H1 (cell line): ENCODE results near the gene TMEM161A. TPM values are rescaled to one million over a fixed set of nuclear protein-coding genes. Genes with fewer than 3 reads are reported as not detected.

Experiments used
- CTCF ChIA-PET: fragments of 300-600 bp; sonication (Branson Sonifier 250); formaldehyde crosslinking; loops from one replicate; lab custom pipeline; 2021; ENCODE audit not compliant: partially characterized antibody; lab: Charles Lee
- POLR2A ChIA-PET: fragments of 300-600 bp; sonication (Branson Sonifier 250); formaldehyde crosslinking; loops from one replicate; lab custom pipeline; 2021; ENCODE audit warnings: inconsistent platforms; ENCODE audit not compliant: partially characterized antibody; lab: Charles Lee
- DNase-seq, 2 experiments: peaks; one replicate each; pipeline versions ENCODE4 v3.0.0 to v3.0.0-alpha.2; 2010 to 2022; ENCODE audit warnings: low spot score in 2 of 2, low read depth in 1 of 2, mixed read lengths in 1 of 2
- FAIRE-seq: peaks from 2 replicates; lab custom pipeline; 2011; peaks lifted over from hg19 to GRCh38; lab: Jason Lieb, UNC
- H2AFZ ChIP-seq: 2 replicates; pipeline ENCODE4 v1.8.1; 2012; ENCODE audit warnings: low read length, inconsistent platforms
- H2AK5ac ChIP-seq: 2 replicates; pipeline ENCODE4 v1.6.1; 2013; ENCODE audit warnings: low read depth, low read length
- H2BK120ac ChIP-seq: replicated peaks from 2 replicates; pipeline ENCODE3; 2013; ENCODE audit warnings: low read depth, low read length, inconsistent platforms
- H2BK12ac ChIP-seq: 2 replicates; pipeline ENCODE4 v1.6.1; 2013; ENCODE audit warnings: low read depth, low read length
- H2BK15ac ChIP-seq: 2 replicates; pipeline ENCODE4 v1.6.1; 2013; ENCODE audit warnings: low read length
- H2BK20ac ChIP-seq: 2 replicates; pipeline ENCODE4 v1.6.1; 2013; ENCODE audit warnings: low read length
- H2BK5ac ChIP-seq: 2 replicates; pipeline ENCODE4 v1.6.1; 2013; ENCODE audit warnings: low read depth, low read length
- H3K14ac ChIP-seq: 2 replicates; pipeline ENCODE4 v1.6.1; 2013; ENCODE audit warnings: inconsistent platforms; ENCODE audit not compliant: insufficient read length
- H3K18ac ChIP-seq: 2 replicates; pipeline ENCODE4 v1.6.1; 2013; ENCODE audit warnings: low read length; ENCODE audit errors: extremely low read depth
- H3K23ac ChIP-seq: 2 replicates; pipeline ENCODE4 v1.6.1; 2013; ENCODE audit warnings: inconsistent platforms; ENCODE audit not compliant: insufficient read length
- H3K23me2 ChIP-seq: 2 replicates; pipeline ENCODE4 v1.6.1; 2013; ENCODE audit warnings: low read depth, low read length
- H3K27ac ChIP-seq: 2 replicates; pipeline ENCODE4 v1.6.1; 2011; ENCODE audit warnings: low read depth, low read length, inconsistent platforms
- H3K27me3 ChIP-seq, 4 experiments: replicated peaks in 1 of 4; 1 replicate in 1 of 4; 2 replicates in 3 of 4; pipeline versions ENCODE4 v1.6.1 to v1.8.1; 2011 to 2013; ENCODE audit warnings: low read length in 3 of 4, mild to moderate bottlenecking in 3 of 4, inconsistent platforms in 2 of 4, mixed read lengths in 2 of 4, moderate library complexity in 1 of 4; ENCODE audit not compliant: control insufficient read depth in 3 of 4, insufficient read depth in 3 of 4; ENCODE audit errors: extremely low read depth in 1 of 4
- H3K36me3 ChIP-seq, 4 experiments: 2 replicates each; pipeline versions ENCODE4 v1.6.1 to v1.8.1; 2011 to 2013; ENCODE audit warnings: mild to moderate bottlenecking in 4 of 4, low read length in 3 of 4, moderate library complexity in 2 of 4, control low read depth in 1 of 4, inconsistent platforms in 1 of 4; ENCODE audit not compliant: insufficient read depth in 4 of 4, control insufficient read depth in 2 of 4
- H3K4ac ChIP-seq: replicated peaks from 2 replicates; pipeline ENCODE3; 2013; ENCODE audit warnings: low read length, low read depth, mixed read lengths, inconsistent platforms; ENCODE audit not compliant: insufficient read length
- H3K4me1 ChIP-seq, 4 experiments: replicated peaks in 1 of 4; 1 replicate in 1 of 4; 2 replicates in 3 of 4; pipeline versions ENCODE4 v1.6.1 to v1.8.1; 2011 to 2013; ENCODE audit warnings: low read length in 3 of 4, inconsistent platforms in 2 of 4, mixed read lengths in 1 of 4; ENCODE audit not compliant: insufficient read depth in 4 of 4, control insufficient read depth in 3 of 4
- H3K4me2 ChIP-seq, 2 experiments: 2 replicates each; pipeline versions ENCODE4 v1.6.1 to v1.8.1; 2011 to 2013; ENCODE audit warnings: low read depth in 2 of 2, low read length in 2 of 2, control low read depth in 1 of 2, inconsistent platforms in 1 of 2, mild to moderate bottlenecking in 1 of 2; ENCODE audit not compliant: insufficient read depth in 1 of 2
- H3K4me3 ChIP-seq, 4 experiments: fragments of 200-600, 300-600 bp in 1 of 4; sonication (generic), shearing (Covaris generic), sonication (Bioruptor Twin) in 1 of 4; 2 replicates each; pipeline versions ENCODE4 v1.5.1 to v1.8.1; 2011 to 2016; ENCODE audit warnings: low read length in 4 of 4, low read depth in 3 of 4, control low read depth in 2 of 4, inconsistent platforms in 2 of 4, mild to moderate bottlenecking in 2 of 4, mixed read lengths in 1 of 4, moderate library complexity in 1 of 4; ENCODE audit not compliant: insufficient read depth in 2 of 4; ENCODE audit errors: extremely low read depth in 1 of 4
- H3K56ac ChIP-seq: replicated peaks from 2 replicates; pipeline ENCODE3; 2013; ENCODE audit warnings: low read depth, mild to moderate bottlenecking, mixed read lengths, low read length, inconsistent platforms; ENCODE audit not compliant: insufficient read length
- H3K79me1 ChIP-seq: 2 replicates; pipeline ENCODE4 v1.6.1; 2013; ENCODE audit warnings: low read depth, low read length, control low read depth
- H3K79me2 ChIP-seq, 2 experiments: 2 replicates each; pipeline versions ENCODE4 v1.6.1 to v1.8.1; 2012 to 2013; ENCODE audit warnings: low read length in 2 of 2, mild to moderate bottlenecking in 2 of 2, inconsistent platforms in 1 of 2; ENCODE audit not compliant: insufficient read depth in 2 of 2, control insufficient read depth in 1 of 2
- H3K9ac ChIP-seq, 4 experiments: replicated peaks in 1 of 4; 1 replicate in 1 of 4; 2 replicates in 3 of 4; pipeline versions ENCODE4 v1.6.1 to v1.8.1; 2011 to 2013; ENCODE audit warnings: low read depth in 3 of 4, low read length in 3 of 4, control low read depth in 2 of 4, mild to moderate bottlenecking in 2 of 4, moderate library complexity in 2 of 4, inconsistent platforms in 1 of 4; ENCODE audit errors: extremely low read depth in 1 of 4
- H3K9me3 ChIP-seq, 2 experiments: 2 replicates each; pipeline versions ENCODE4 v1.6.1 to v1.8.1; 2012 to 2013; ENCODE audit warnings: mild to moderate bottlenecking in 2 of 2, moderate library complexity in 2 of 2, control low read depth in 1 of 2, inconsistent platforms in 1 of 2, low read depth in 1 of 2, low read length in 1 of 2, mixed read lengths in 1 of 2; ENCODE audit not compliant: insufficient read depth in 2 of 2
- H4K20me1 ChIP-seq, 2 experiments: replicated peaks in 1 of 2; 2 replicates each; pipeline versions ENCODE3 to v1.8.1; 2011 to 2013; ENCODE audit warnings: inconsistent platforms in 2 of 2, low read length in 2 of 2, mild to moderate bottlenecking in 1 of 2; ENCODE audit not compliant: insufficient read depth in 2 of 2, control insufficient read depth in 1 of 2
- H4K5ac ChIP-seq: 2 replicates; pipeline ENCODE4 v1.6.1; 2013; ENCODE audit warnings: low read length, low read depth, mixed read lengths, inconsistent platforms; ENCODE audit not compliant: insufficient read length
- H4K8ac ChIP-seq: 2 replicates; pipeline ENCODE4 v1.8.0; 2013; ENCODE audit warnings: mild to moderate bottlenecking, moderate library complexity, low read length, inconsistent platforms; ENCODE audit not compliant: insufficient read depth; ENCODE audit errors: extremely low read depth
- H4K91ac ChIP-seq: replicated peaks from 2 replicates; pipeline ENCODE3; 2013; ENCODE audit warnings: low read length, mixed read lengths, inconsistent platforms; ENCODE audit not compliant: insufficient read length
- BRCA1 ChIP-seq: IDR thresholded peaks from 2 replicates; pipeline ENCODE4 v1.6.1; 2012; ENCODE audit warnings: low read depth, low read length, improper control_type of control experiment
- CBX8 ChIP-seq: fragments of 300-800, 300-1000 bp; sonication (generic); IDR thresholded peaks from 2 replicates; pipeline ENCODE4 v1.7.1; 2016; ENCODE audit warnings: low read depth, low read length, borderline replicate concordance
- GTF2F1 ChIP-seq: IDR thresholded peaks from 2 replicates; pipeline ENCODE4 v1.6.1; 2012; ENCODE audit warnings: low read depth, low read length, improper control_type of control experiment, borderline replicate concordance
- HDAC2 ChIP-seq, 2 experiments: fragments of 300-600 bp in 1 of 2; sonication (generic) in 1 of 2; IDR thresholded peaks; 2 replicates each; pipeline ENCODE4 v1.6.1; 2011 to 2012; ENCODE audit warnings: low read depth in 2 of 2, low read length in 2 of 2, mild to moderate bottlenecking in 2 of 2, moderate library complexity in 2 of 2, borderline replicate concordance in 1 of 2, inconsistent platforms in 1 of 2
- JUN ChIP-seq: IDR thresholded peaks from 2 replicates; pipeline ENCODE4 v1.6.1; 2011; ENCODE audit warnings: low read depth, mild to moderate bottlenecking, improper control_type of control experiment, low read length
- JUND ChIP-seq: IDR thresholded peaks from 2 replicates; pipeline ENCODE4 v1.6.1; 2011; ENCODE audit warnings: mild to moderate bottlenecking, improper control_type of control experiment, low read length
- KDM1A ChIP-seq: fragments of 200-600, 300-600 bp; sonication (generic); IDR thresholded peaks from 2 replicates; pipeline ENCODE4 v1.7.1; 2016; ENCODE audit warnings: mild to moderate bottlenecking, low read length, borderline replicate concordance
- SIRT6 ChIP-seq: IDR thresholded peaks from one replicate; pipeline ENCODE4 v1.7.1; 2012; ENCODE audit warnings: low read length, inconsistent platforms
- SP1 ChIP-seq: IDR thresholded peaks from 2 replicates; pipeline ENCODE4 v1.6.1; 2011; ENCODE audit warnings: low read depth, low read length
- TBP ChIP-seq: IDR thresholded peaks from 2 replicates; pipeline ENCODE4 v1.6.1; 2011; ENCODE audit warnings: low read depth, low read length, improper control_type of control experiment
- YY1 ChIP-seq: IDR thresholded peaks from 2 replicates; pipeline ENCODE4 v1.6.1; 2011; ENCODE audit warnings: low read depth, mild to moderate bottlenecking, low read length
- WGBS, 2 experiments: shearing (Covaris generic) in 1 of 2; methylation state at CpG; one replicate each; pipeline versions ENCODE4 v1.1.6 to v1.1.7; 2013 to 2015; ENCODE audit warnings: low lambda C conversion rate in 2 of 2, mixed read lengths in 2 of 2, inconsistent platforms in 1 of 2, low coverage in 1 of 2, missing lambda C conversion rate in 1 of 2; ENCODE audit not compliant: insufficient replicate concordance in 2 of 2, insufficient coverage in 1 of 2, insufficient read length in 1 of 2; ENCODE audit errors: extremely low coverage in 1 of 2, missing lambda C conversion rate in 1 of 2; 5-methylcytosine and 5-hydroxymethylcytosine counted together
- polyA plus RNA-seq, 7 experiments: library from polyadenylated mRNA; depleted of rRNA in 3 of 7; stranded (reverse) in 5 of 7; unstranded in 2 of 7; fragments of >200 nt in 5 of 7; fragments of 200-250 nt in 2 of 7; gene quantifications; 1 replicate in 5 of 7; 2 replicates in 1 of 7; 4 replicates in 1 of 7; pipeline versions ENCODE4 v1.2.1 to v1.2.3, GENCODE V29; 2011 to 2013; ENCODE audit warnings: missing spikeins in 2 of 7, mixed read lengths in 2 of 7
- total RNA-seq: library from RNA; stranded (reverse); fragmentation: NEBNext Ultra II Directional; extraction: Animal tissue kit (Norgen Biotek cat#: 25700); gene quantifications from 2 replicates; pipeline ENCODE4 v1.2.1, GENCODE V29; 2021

Gene TMEM161A
- total and polyA plus RNA-seq, 2 of the 8 experiments (the other 6 are each of a cell fraction or from before 2014, with no cell fraction given), result 47.8 to 103 TPM

DNA sequence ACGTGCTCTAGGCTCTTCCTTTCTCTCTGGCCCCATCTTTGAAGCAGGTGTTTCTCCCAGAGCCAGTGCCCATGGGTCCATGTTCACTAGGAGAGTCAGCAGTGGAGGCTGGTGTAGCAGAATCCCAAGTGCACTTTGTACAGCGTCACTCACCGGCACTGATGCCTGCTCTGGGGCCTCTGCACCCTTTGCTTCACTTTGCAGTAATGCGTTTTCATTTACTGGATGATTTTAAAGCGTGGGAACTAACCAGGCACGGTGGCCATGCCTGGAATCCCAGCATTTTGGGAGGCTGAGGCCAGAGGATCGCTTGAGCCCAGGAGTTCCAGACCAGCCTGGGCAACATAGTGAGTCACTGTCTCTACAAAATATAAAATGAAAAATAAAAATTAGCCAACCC, 43.8 kb downstream of the TMEM161A start:
- WGBS, 2 experiments, result 92% methylated on average over 7 of the region's 7 CpGs; no CpG with 5 or more reads in 1 of the 2 experiments
- no peak for FAIRE-seq
- CTCF ChIA-PET, result interaction anchor here (0.6 to 0.8 kb wide), 2 partner anchors 32 to 51 kb away, joined by 3 read pairs; no protein-coding TSS in a partner anchor

More for the DNA sequence above, 43.8 kb downstream of the TMEM161A start:
- TF ChIP-seq YY1 (no peak), TBP (no peak), GTF2F1 (no peak), JUN (no peak), BRCA1 (no peak), HDAC2 (IDR thresholded peaks at IDR 0.05; ENCODE audit: borderline replicate concordance in 1 of 2, low read depth in 2 of 2, low read length in 2 of 2) (no peak), CBX8 (no peak), JUND (no peak), KDM1A (no peak), SIRT6 (no peak), SP1 (no peak)
- POLR2A ChIA-PET, result interaction anchor here (1.0 to 2.4 kb wide), 2 partner anchors 11 to 20 kb away, joined by 3 to 16 read pairs; no protein-coding TSS in a partner anchor
- no peak for DNase-seq
- peaks cover 0 to 2% (median 0%) of the 10 kb centered on the region in 4 experiments; a peak in 2 of 7 replicates for H3K27me3 ChIP-seq
- no peak overlapping the region for H2BK20ac ChIP-seq
- H3K79me2 ChIP-seq, result no peaks in the 10 kb centered on the region
- peak overlapping the region; percentile 77; the same call in 1 of the 2 replicates for H2BK12ac ChIP-seq
- no peak overlapping the region for H3K4me3 ChIP-seq
- H3K56ac ChIP-seq, result no peak overlapping the region
- H2AK5ac ChIP-seq, result no peak overlapping the region; the same call in 1 of the 2 replicates
- H3K9ac ChIP-seq, result no peak overlapping the region
- H3K23me2 ChIP-seq, result no peaks in the 10 kb centered on the region
- H2BK120ac ChIP-seq, result no peak overlapping the region
- no peak overlapping the region for H2AFZ ChIP-seq
- no peaks in the 10 kb centered on the region for H4K20me1 ChIP-seq
- H3K14ac ChIP-seq, result no peak overlapping the region
- H4K8ac ChIP-seq, result no peak overlapping the region
- peak overlapping the region; percentile 48; the same call in 1 of the 2 replicates for H2BK15ac ChIP-seq
- peaks cover 9 to 14% (median 11%) of the 10 kb centered on the region in 4 experiments for H3K4me1 ChIP-seq
- no peaks in the 10 kb centered on the region for H3K36me3 ChIP-seq
- no peak overlapping the region for H3K4me2 ChIP-seq
- H3K18ac ChIP-seq, result no peak overlapping the region
- no peak overlapping the region for H3K27ac ChIP-seq
- H3K23ac ChIP-seq, result no peak overlapping the region
- H3K4ac ChIP-seq, result no peak overlapping the region
- H4K91ac ChIP-seq, result no peak overlapping the region
- H4K5ac ChIP-seq, result no peak overlapping the region
- no peak overlapping the region for H2BK5ac ChIP-seq
- H3K79me1 ChIP-seq, result no peaks in the 10 kb centered on the region; the same call in 1 of the 2 replicates
- no peaks in the 10 kb centered on the region for H3K9me3 ChIP-seq
